ENCODE results near the gene PRKAG2. TPM values are rescaled to one million over a fixed set of nuclear protein-coding genes. Genes with fewer than 3 reads are reported as not detected.

Gene PRKAG2
- total and polyA plus RNA-seq, 2 of the 8 experiments (the other 6 are each of a cell fraction or from before 2014, with no cell fraction given), result 7.5 to 18.1 TPM

GRCh38 chr7:151585744-151586393 lies 291.0 kb downstream of the PRKAG2 start:
- Histone ChIP-seq H2BK5ac (ENCODE audit: low read depth, low read length) (no peak overlapping the region), H2BK15ac (ENCODE audit: low read length) (no peak overlapping the region), H3K18ac (ENCODE audit: extremely low read depth, low read length) (no peak overlapping the region; the same call in 1 of the 2 replicates), H3K4me3 (ENCODE audit: extremely low read depth in 1 of 4, insufficient read depth in 2 of 4, low read depth in 3 of 4, low read length in 4 of 4) (no peak overlapping the region), H3K23me2 (ENCODE audit: low read depth, low read length) (no peaks in the 10 kb centered on the region), H3K4me2 (ENCODE audit: insufficient read depth in 1 of 2, low read depth in 2 of 2, low read length in 2 of 2) (no peak overlapping the region), H2BK12ac (ENCODE audit: low read depth, low read length) (no peak overlapping the region), H4K20me1 (replicated peaks in 1 of 2; ENCODE audit: control insufficient read depth in 1 of 2, insufficient read depth in 2 of 2, low read length in 2 of 2) (no peaks in the 10 kb centered on the region), H4K91ac (replicated peaks; ENCODE audit: insufficient read length, low read length) (no peak overlapping the region), H4K8ac (ENCODE audit: extremely low read depth, insufficient read depth, low read length) (no peak overlapping the region), H3K36me3 (ENCODE audit: control insufficient read depth in 2 of 4, insufficient read depth in 4 of 4, low read length in 3 of 4) (no peaks in the 10 kb centered on the region), H3K79me2 (ENCODE audit: control insufficient read depth in 1 of 2, insufficient read depth in 2 of 2, low read length in 2 of 2) (no peaks in the 10 kb centered on the region), H3K79me1 (ENCODE audit: low read depth, low read length) (no peaks in the 10 kb centered on the region; the same call in 1 of the 2 replicates), H3K9me3 (ENCODE audit: insufficient read depth in 2 of 2, low read depth in 1 of 2, low read length in 1 of 2) (no peaks in the 10 kb centered on the region), H3K23ac (ENCODE audit: insufficient read length) (no peak overlapping the region), H3K4me1 (replicated peaks in 1 of 4; ENCODE audit: control insufficient read depth in 3 of 4, insufficient read depth in 4 of 4, low read length in 3 of 4) (no peaks in the 10 kb centered on the region), H3K27me3 (replicated peaks in 1 of 4; ENCODE audit: control insufficient read depth in 3 of 4, extremely low read depth in 1 of 4, insufficient read depth in 3 of 4, low read length in 3 of 4) (no peaks in the 10 kb centered on the region), H2AFZ (ENCODE audit: low read length) (no peak overlapping the region), H2BK120ac (replicated peaks; ENCODE audit: low read depth, low read length) (no peak overlapping the region), H3K9ac (replicated peaks in 1 of 4; ENCODE audit: extremely low read depth in 1 of 4, low read depth in 3 of 4, low read length in 3 of 4) (no peak overlapping the region), H3K14ac (ENCODE audit: insufficient read length) (no peak overlapping the region), H4K5ac (ENCODE audit: insufficient read length, low read depth, low read length) (no peak overlapping the region), H2BK20ac (ENCODE audit: low read length) (no peak overlapping the region), H3K4ac (replicated peaks; ENCODE audit: insufficient read length, low read depth, low read length) (no peak overlapping the region), H3K56ac (replicated peaks; ENCODE audit: insufficient read length, low read depth, low read length) (no peak overlapping the region), H2AK5ac (ENCODE audit: low read depth, low read length) (no peak overlapping the region), H3K27ac (ENCODE audit: low read depth, low read length) (no peak overlapping the region)
- CTCF ChIA-PET (ENCODE audit: partially characterized antibody), result interaction anchor here (0.9 to 2.0 kb wide), 7 partner anchors 11 to 278 kb away, joined by 3 to 5 read pairs (median 3); no protein-coding TSS in a partner anchor
- POLR2A ChIA-PET (ENCODE audit: partially characterized antibody), result no interaction called here
- FAIRE-seq (no peak), DNase-seq (ENCODE audit: low read depth in 1 of 2, low spot score in 2 of 2) (no peak)
- TF ChIP-seq RAD21 (IDR thresholded peaks at IDR 0.05 in 1 of 2, conservative IDR thresholded peaks at IDR 0.05 in 1 of 2; ENCODE audit: low read depth in 2 of 2, low read length in 2 of 2), result 0 out of 4 replicates have a peak, but pooled peaks of 1 of the 2 experiments have one; percentile 8
- no peak for TF ChIP-seq HDAC2 (IDR thresholded peaks at IDR 0.05; ENCODE audit: borderline replicate concordance in 1 of 2, low read depth in 2 of 2, low read length in 2 of 2)
- WGBS, 2 experiments (ENCODE audit: extremely low coverage in 1 of 2, insufficient coverage in 1 of 2, insufficient read length in 1 of 2, insufficient replicate concordance in 2 of 2, low coverage in 1 of 2, low lambda C conversion rate in 2 of 2, missing lambda C conversion rate in 1 of 2), result 90% methylated on average over 18 of the region's 18 CpGs; no CpG with 5 or more reads in 1 of the 2 experiments

All from H1 (cell line).